Type B pancreatic cell (in vitro differentiated cells): ENCODE measurements around the gene CAMTA1. TPM values are rescaled to one million over a fixed set of nuclear protein-coding genes. Genes with fewer than 3 reads are reported as not detected.
"Not testable (repeated sequence)": the region's sequence is repeated elsewhere in the genome, so short reads cannot be mapped to it uniquely, and the experiment has no call there.

Source experiments
- DNase-seq: peaks from one replicate; pipeline ENCODE4 v3.0.0; 2021; ENCODE audit warnings: mixed read lengths; ENCODE audit not compliant: unreplicated experiment; ENCODE audit errors: extremely low spot score
- H3K27ac Mint-ChIP-seq: 2 replicates; pipeline ENCODE4 v1.8.0; 2021; ENCODE audit warnings: mild to moderate bottlenecking, mixed read lengths
- H3K27me3 Mint-ChIP-seq: 2 replicates; pipeline ENCODE4 v1.8.0; 2021; ENCODE audit warnings: mixed read lengths
- H3K36me3 Mint-ChIP-seq: 2 replicates; pipeline ENCODE4 v1.8.0; 2021; ENCODE audit warnings: mixed read lengths
- H3K4me1 Mint-ChIP-seq: one replicate; pipeline ENCODE4 v1.8.0; 2021; ENCODE audit warnings: mixed read lengths; ENCODE audit not compliant: unreplicated experiment
- H3K4me3 Mint-ChIP-seq: 2 replicates; pipeline ENCODE4 v1.8.0; 2021; ENCODE audit warnings: mild to moderate bottlenecking, mixed read lengths
- H3K9me3 Mint-ChIP-seq: 2 replicates; pipeline ENCODE4 v1.8.0; 2021; ENCODE audit warnings: mixed read lengths
- long read RNA-seq: library from polyadenylated mRNA; unstranded; transcript quantifications from one replicate; pipeline ENCODE4 v2.0.0, GENCODE V29; 2020
- total RNA-seq: library from RNA; stranded (reverse); gene quantifications from 2 replicates; pipeline ENCODE4 v1.2.1, GENCODE V29; 2021; ENCODE audit warnings: low replicate concordance
- TF ChIP-seq, protein P1 (sequence below): fragments of 200-600 bp; sonication (generic); conservative IDR thresholded peaks from 2 replicates; pipeline ENCODE4 v1.5.0; 2021; ENCODE audit warnings: antibody characterized with exemption, mild to moderate bottlenecking

Gene CAMTA1
- total RNA-seq: 76.3 and 82.5 TPM in 2 replicates
- long read RNA-seq, transcript CAMTA1-208 (4 exons, 567 nt): major isoform, 7 of 18 reads
- long read RNA-seq, partial matches to known transcripts: 3 of 18 reads
- long read RNA-seq, other reads (novel, unspliced or antisense): 2 of 18 reads

- peak; percentile 99 for DNase-seq
- no peaks in the 10 kb centered on the region for H3K9me3 Mint-ChIP-seq
- peak within 1 kb of the TSS; percentile 96 for H3K4me3 Mint-ChIP-seq
Measured at GRCh38 chr1:6785318-6785727, at the start of gene CAMTA1. TSS of gene CAMTA1 (plus strand) at chr1:6785454. CDS start at chr1:6785531, 77 bp downstream.

GRCh38 chr1:6738987-6739676 lies 46.1 kb upstream of the CAMTA1 start:
- TF ChIP-seq, protein P1, sequence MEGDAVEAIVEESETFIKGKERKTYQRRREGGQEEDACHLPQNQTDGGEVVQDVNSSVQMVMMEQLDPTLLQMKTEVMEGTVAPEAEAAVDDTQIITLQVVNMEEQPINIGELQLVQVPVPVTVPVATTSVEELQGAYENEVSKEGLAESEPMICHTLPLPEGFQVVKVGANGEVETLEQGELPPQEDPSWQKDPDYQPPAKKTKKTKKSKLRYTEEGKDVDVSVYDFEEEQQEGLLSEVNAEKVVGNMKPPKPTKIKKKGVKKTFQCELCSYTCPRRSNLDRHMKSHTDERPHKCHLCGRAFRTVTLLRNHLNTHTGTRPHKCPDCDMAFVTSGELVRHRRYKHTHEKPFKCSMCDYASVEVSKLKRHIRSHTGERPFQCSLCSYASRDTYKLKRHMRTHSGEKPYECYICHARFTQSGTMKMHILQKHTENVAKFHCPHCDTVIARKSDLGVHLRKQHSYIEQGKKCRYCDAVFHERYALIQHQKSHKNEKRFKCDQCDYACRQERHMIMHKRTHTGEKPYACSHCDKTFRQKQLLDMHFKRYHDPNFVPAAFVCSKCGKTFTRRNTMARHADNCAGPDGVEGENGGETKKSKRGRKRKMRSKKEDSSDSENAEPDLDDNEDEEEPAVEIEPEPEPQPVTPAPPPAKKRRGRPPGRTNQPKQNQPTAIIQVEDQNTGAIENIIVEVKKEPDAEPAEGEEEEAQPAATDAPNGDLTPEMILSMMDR: no peak
- H3K4me1 Mint-ChIP-seq: peaks cover 8% of the 10 kb centered on the region
- H3K9me3 Mint-ChIP-seq: no peaks in the 10 kb centered on the region
- no peak overlapping the region for H3K4me3 Mint-ChIP-seq
- no peak overlapping the region for H3K27ac Mint-ChIP-seq
- no peaks in the 10 kb centered on the region for H3K36me3 Mint-ChIP-seq
- peaks cover 10% of the 10 kb centered on the region for H3K27me3 Mint-ChIP-seq
- no peak for DNase-seq

More at GRCh38 chr1:6785318-6785727, at the start of gene CAMTA1:
- TF ChIP-seq, protein P1: no peak
- Mint-ChIP-seq H3K27ac (peak within 1 kb of the TSS; percentile 98), H3K27me3 (no peaks in the 10 kb centered on the region), H3K36me3 (peaks cover 14% of the 10 kb centered on the region), H3K4me1 (peaks cover 44% of the 10 kb centered on the region)

GRCh38 chr1:6742676-6743188 lies 42.5 kb upstream of the CAMTA1 start:
- H3K9me3 Mint-ChIP-seq, H3K4me1 Mint-ChIP-seq, DNase-seq, H3K4me3 Mint-ChIP-seq, H3K27me3 Mint-ChIP-seq, H3K27ac Mint-ChIP-seq, H3K36me3 Mint-ChIP-seq: not testable (repeated sequence)

DNA sequence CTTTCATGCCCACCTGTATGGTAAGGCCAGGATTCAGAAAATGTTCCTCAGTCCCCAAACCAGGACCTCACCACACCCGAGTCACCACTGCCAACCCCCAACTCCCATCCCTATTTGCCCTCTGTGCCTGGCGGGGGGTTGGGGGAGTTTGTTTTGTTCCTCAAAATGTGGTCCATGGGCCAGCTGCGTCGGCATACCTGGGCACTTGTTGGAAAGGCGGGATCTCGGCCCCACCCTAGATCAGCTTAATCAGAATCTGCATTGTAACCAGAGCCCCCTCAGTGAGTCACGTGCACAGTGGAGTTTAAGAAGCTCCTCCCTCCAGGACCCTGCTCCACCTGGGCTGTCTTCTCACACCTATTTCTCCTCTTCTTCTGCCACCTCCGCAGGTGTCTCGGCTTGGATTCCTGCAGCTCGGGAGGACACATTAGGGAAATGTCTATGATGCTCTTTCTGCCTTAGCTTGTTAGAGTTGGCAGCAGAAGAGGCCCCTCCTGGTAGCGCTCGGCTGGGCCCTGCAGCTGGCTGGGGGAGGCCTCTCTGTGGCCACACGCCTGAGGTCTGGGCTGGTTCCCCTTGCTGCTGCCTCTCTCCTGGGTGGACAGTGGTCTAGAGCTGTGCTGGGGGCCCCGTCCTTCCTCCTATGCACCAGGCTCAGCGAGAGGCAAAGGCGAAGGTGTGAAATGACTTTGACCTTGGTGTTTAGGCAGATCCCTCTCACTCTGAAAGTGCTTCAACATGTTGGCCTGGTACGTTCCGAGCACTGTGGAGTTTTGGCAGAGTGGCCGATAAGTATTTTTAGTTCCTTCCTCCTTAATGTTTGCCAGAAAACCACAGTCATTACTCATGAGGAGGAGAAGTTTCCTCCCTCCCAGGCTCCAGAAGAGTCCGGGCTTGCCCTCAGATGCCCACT lies 41.8 kb upstream of the CAMTA1 start:
- H3K27me3 Mint-ChIP-seq: peaks cover 16% of the 10 kb centered on the region
- TF ChIP-seq, protein P1: no peak
- H3K4me3 Mint-ChIP-seq: no peak overlapping the region
- H3K27ac Mint-ChIP-seq: no peak overlapping the region
- peaks cover 4% of the 10 kb centered on the region for H3K4me1 Mint-ChIP-seq
- DNase-seq: no peak
- no peaks in the 10 kb centered on the region for H3K36me3 Mint-ChIP-seq
- H3K9me3 Mint-ChIP-seq: no peaks in the 10 kb centered on the region

GRCh38 chr1:6745073-6745472 lies 40.2 kb upstream of the CAMTA1 start:
- Mint-ChIP-seq H3K4me3 (no peak overlapping the region), H3K27me3 (peaks cover 27% of the 10 kb centered on the region), H3K27ac (no peak overlapping the region), H3K9me3 (no peaks in the 10 kb centered on the region), H3K36me3 (no peaks in the 10 kb centered on the region), H3K4me1 (peaks cover 4% of the 10 kb centered on the region)
- TF ChIP-seq, protein P1: no peak
- no peak for DNase-seq
